ENCODE data around the gene LINGO3.

Gene LINGO3

GRCh38 chr19:2306281-2306806 lies 1.6 kb downstream of the LINGO3 start:
- DNase-seq (ENCODE audit: low read depth in 2 of 2), result no peak

GRCh38 chr19:2305452-2306280 lies 2.3 kb downstream of the LINGO3 start:
- DNase-seq (ENCODE audit: low read depth in 2 of 2), result no peak

- no peak for DNase-seq (ENCODE audit: low read depth in 2 of 2)
These were observed 4.6 kb downstream of the LINGO3 start for GRCh38 chr19:2303211-2303798.

GRCh38 chr19:2302319-2303210 lies 5.4 kb downstream of the LINGO3 start:
- no peak for DNase-seq (ENCODE audit: low read depth in 2 of 2)

GRCh38 chr19:2300533-2300932 lies 7.4 kb downstream of the LINGO3 start:
- DNase-seq (ENCODE audit: low read depth in 2 of 2), result no peak

- DNase-seq (ENCODE audit: low read depth in 2 of 2), result no peak
These were observed 11.8 kb downstream of the LINGO3 start for GRCh38 chr19:2296141-2296540.

- DNase-seq (ENCODE audit: low read depth in 2 of 2), result no peak
These were observed 13.1 kb downstream of the LINGO3 start for GRCh38 chr19:2294687-2295335.

GRCh38 chr19:2291185-2291751 lies 16.7 kb downstream of the LINGO3 start:
- DNase-seq (ENCODE audit: low read depth in 2 of 2), result no peak

GRCh38 chr19:2290441-2291184 lies 17.3 kb downstream of the LINGO3 start:
- DNase-seq (ENCODE audit: low read depth in 2 of 2), result no peak

- no peak for DNase-seq (ENCODE audit: low read depth in 2 of 2)
These were observed 18.1 kb downstream of the LINGO3 start for GRCh38 chr19:2289714-2290435.

- DNase-seq (ENCODE audit: low read depth in 2 of 2), result no peak
These were observed 18.9 kb downstream of the LINGO3 start for GRCh38 chr19:2288818-2289713.

- no peak for DNase-seq (ENCODE audit: low read depth in 2 of 2)
These were observed 19.6 kb downstream of the LINGO3 start for GRCh38 chr19:2288338-2288817.

- no peak for DNase-seq (ENCODE audit: low read depth in 2 of 2)
These were observed 20.2 kb downstream of the LINGO3 start for GRCh38 chr19:2287585-2288337.

- no peak for DNase-seq (ENCODE audit: low read depth in 2 of 2)
These were observed 21.4 kb downstream of the LINGO3 start for GRCh38 chr19:2286402-2287140.

- no peak for DNase-seq (ENCODE audit: low read depth in 2 of 2)
These were observed 24.0 kb downstream of the LINGO3 start for GRCh38 chr19:2283835-2284507.

GRCh38 chr19:2282862-2283237 lies 25.1 kb downstream of the LINGO3 start:
- DNase-seq (ENCODE audit: low read depth in 2 of 2), result no peak

Measured in stimulated activated CD8-positive, alpha-beta memory T cell treated with anti-CD3 and anti-CD28 coated beads, Interleukin-15, amount 100 ng/mL, for 48 hours (primary cell).